ENCODE measurements around the gene C3orf80.

Gene C3orf80

DNA sequence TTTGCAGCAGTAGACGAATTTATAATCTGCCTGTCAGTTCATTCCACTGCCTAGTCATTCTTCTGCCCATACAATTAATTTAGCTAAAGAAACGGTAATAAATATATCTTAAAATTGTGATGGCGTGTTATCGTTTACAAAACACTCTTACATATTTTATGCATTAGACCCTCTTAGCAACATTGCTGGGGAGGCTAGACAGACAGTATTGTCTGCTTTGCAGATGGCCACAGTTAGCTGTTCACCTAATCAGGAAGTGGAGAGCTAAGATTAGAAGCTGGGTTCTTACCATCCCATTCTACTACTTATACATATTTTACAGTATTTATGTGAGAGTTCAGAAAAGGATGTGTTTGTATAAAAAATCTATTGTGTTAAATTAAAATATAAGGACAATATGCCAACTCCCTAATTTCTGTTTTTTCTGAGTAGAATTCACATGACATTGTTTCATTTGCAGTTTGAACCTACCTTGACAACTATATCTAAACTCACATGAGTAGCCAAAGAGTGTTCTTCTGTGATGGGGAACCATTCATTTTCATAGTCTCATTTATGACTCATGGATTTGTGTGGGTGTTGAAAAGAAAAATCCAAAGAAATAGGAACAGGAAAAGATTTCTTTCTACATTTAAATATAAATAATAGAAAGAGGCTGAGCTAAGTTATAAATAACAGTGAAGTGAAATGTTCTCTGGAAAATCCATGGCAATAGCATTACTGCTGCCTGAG is 41.7 kb upstream of the C3orf80 start:
- peaks cover 12% of the 10 kb centered on the region for H3K27me3 ChIP-seq
- TF ChIP-seq, protein P1, sequence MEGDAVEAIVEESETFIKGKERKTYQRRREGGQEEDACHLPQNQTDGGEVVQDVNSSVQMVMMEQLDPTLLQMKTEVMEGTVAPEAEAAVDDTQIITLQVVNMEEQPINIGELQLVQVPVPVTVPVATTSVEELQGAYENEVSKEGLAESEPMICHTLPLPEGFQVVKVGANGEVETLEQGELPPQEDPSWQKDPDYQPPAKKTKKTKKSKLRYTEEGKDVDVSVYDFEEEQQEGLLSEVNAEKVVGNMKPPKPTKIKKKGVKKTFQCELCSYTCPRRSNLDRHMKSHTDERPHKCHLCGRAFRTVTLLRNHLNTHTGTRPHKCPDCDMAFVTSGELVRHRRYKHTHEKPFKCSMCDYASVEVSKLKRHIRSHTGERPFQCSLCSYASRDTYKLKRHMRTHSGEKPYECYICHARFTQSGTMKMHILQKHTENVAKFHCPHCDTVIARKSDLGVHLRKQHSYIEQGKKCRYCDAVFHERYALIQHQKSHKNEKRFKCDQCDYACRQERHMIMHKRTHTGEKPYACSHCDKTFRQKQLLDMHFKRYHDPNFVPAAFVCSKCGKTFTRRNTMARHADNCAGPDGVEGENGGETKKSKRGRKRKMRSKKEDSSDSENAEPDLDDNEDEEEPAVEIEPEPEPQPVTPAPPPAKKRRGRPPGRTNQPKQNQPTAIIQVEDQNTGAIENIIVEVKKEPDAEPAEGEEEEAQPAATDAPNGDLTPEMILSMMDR (IDR thresholded peaks at IDR 0.05) = no peak
- no peaks in the 10 kb centered on the region for H3K36me3 ChIP-seq
- no peak overlapping the region for H3K4me3 ChIP-seq (ENCODE audit: low read depth in 1 of 2, low read length in 1 of 2)
- H3K27ac ChIP-seq = no peak overlapping the region
- H3K9me3 ChIP-seq = no peaks in the 10 kb centered on the region
- H3K4me1 ChIP-seq (ENCODE audit: control insufficient read depth in 1 of 2, insufficient read depth in 1 of 2, low read depth in 1 of 2, low read length in 1 of 2) = no peaks in the 10 kb centered on the region

DNA sequence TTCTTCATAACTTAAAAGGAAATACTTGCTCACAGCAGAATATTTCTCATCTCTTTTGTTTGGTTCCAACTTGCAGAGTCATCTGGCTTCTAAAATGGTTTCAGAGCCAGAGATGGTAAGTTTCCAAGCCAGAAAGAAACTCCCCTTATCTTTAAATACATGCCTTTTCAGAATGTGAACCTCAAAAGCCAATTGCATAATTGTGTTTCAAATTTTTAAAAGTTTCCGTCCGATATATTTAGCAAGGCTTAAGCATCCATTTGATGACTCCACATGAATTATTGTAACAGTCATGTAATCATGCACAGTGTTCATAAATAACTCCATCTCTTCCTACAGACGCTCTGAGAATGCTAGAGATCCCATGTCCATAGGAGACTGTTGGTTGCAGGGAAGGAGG is 40.6 kb upstream of the C3orf80 start:
- H3K4me3 ChIP-seq (ENCODE audit: low read depth in 1 of 2, low read length in 1 of 2) = no peak overlapping the region
- no peak overlapping the region for H3K27ac ChIP-seq

DNA sequence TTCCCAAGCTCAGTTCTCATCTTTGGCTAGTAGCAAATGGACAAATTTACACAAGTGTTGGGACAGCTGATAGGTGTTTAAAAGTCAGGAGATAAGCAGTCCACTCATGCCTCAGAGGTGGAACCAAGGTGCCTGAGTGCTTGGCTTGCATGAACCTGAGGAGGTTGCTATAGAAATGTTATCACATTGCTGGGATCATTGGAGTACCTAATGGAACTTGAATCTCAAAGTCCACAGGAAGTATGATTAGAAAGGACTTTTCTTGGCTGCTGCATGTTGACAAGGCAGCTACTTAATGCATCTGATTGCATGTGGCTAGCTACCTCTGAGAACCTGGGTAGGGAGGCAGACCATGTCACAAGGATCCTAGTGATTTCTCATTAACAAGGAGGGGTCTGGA is 39.5 kb upstream of the C3orf80 start:
- Histone ChIP-seq H3K9me3 (no peaks in the 10 kb centered on the region), H3K36me3 (no peaks in the 10 kb centered on the region)
- TF ChIP-seq, protein P1 (IDR thresholded peaks at IDR 0.05) = no peak

More for the DNA sequence above, 40.6 kb upstream of the C3orf80 start:
- H3K4me1 ChIP-seq (ENCODE audit: control insufficient read depth in 1 of 2, insufficient read depth in 1 of 2, low read depth in 1 of 2, low read length in 1 of 2) = no peaks in the 10 kb centered on the region
- TF ChIP-seq, protein P1 (IDR thresholded peaks at IDR 0.05) = no peak
- no peaks in the 10 kb centered on the region for H3K36me3 ChIP-seq
- no peaks in the 10 kb centered on the region for H3K9me3 ChIP-seq
- H3K27me3 ChIP-seq = peaks cover 12% of the 10 kb centered on the region

DNA sequence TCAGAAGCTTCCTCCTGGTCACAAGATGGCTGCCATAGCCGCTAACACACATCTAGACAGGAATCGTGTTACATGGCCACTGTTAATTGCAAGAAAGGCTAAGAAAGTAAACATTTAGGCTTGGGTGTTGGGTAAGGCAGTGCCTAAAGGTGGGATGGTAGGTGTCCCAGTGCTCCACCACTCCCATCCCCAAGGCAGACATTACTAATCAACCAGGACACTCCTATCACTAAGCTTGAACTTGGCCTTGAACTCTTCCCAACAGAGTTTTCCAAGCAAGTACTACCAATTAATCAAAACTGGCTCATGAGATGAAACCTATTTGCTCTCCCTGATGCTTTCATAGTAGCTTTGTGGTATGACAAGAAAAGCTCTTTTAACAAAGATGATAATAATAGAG is 37.9 kb upstream of the C3orf80 start:
- TF ChIP-seq, protein P1 (IDR thresholded peaks at IDR 0.05) = no peak
- Histone ChIP-seq H3K27ac (no peak overlapping the region), H3K4me3 (ENCODE audit: low read depth in 1 of 2, low read length in 1 of 2) (no peak overlapping the region), H3K36me3 (no peaks in the 10 kb centered on the region), H3K27me3 (no peaks in the 10 kb centered on the region), H3K9me3 (no peaks in the 10 kb centered on the region), H3K4me1 (ENCODE audit: control insufficient read depth in 1 of 2, insufficient read depth in 1 of 2, low read depth in 1 of 2, low read length in 1 of 2) (no peaks in the 10 kb centered on the region)

More for the DNA sequence above, 39.5 kb upstream of the C3orf80 start:
- Histone ChIP-seq H3K4me1 (ENCODE audit: control insufficient read depth in 1 of 2, insufficient read depth in 1 of 2, low read depth in 1 of 2, low read length in 1 of 2) (no peaks in the 10 kb centered on the region), H3K27me3 (peaks cover 2% of the 10 kb centered on the region), H3K4me3 (ENCODE audit: low read depth in 1 of 2, low read length in 1 of 2) (no peak overlapping the region), H3K27ac (no peak overlapping the region)

GRCh38 chr3:160192310-160193029 is 32.8 kb upstream of the C3orf80 start:
- Histone ChIP-seq H3K4me1 (ENCODE audit: control insufficient read depth in 1 of 2, insufficient read depth in 1 of 2, low read depth in 1 of 2, low read length in 1 of 2) (no peaks in the 10 kb centered on the region), H3K4me3 (ENCODE audit: low read depth in 1 of 2, low read length in 1 of 2) (no peak overlapping the region), H3K36me3 (no peaks in the 10 kb centered on the region), H3K9me3 (no peaks in the 10 kb centered on the region), H3K27me3 (no peaks in the 10 kb centered on the region), H3K27ac (no peak overlapping the region)
- TF ChIP-seq, protein P1 (IDR thresholded peaks at IDR 0.05) = no peak

All from neutrophil (primary cell).